K562 (cell line): Measurements from ENCODE around the gene DDIT3. TPM values are rescaled to one million over a fixed set of nuclear protein-coding genes. Genes with fewer than 3 reads are reported as not detected.

Experiments used
- DEAF1 ChIP-seq: fragments of 450-650 bp; formaldehyde crosslinking; IDR thresholded peaks from 2 replicates; pipeline ENCODE4 v1.4.0; 2020; ENCODE audit warnings: mild to moderate bottlenecking, moderate library complexity
- DIDO1 ChIP-seq: fragments of 450-650 bp; IDR thresholded peaks from 2 replicates; pipeline ENCODE4 v1.6.1; 2016; ENCODE audit warnings: low read depth, missing biosample characterization, missing genetic modification characterization
- NFYB ChIP-seq: IDR thresholded peaks from 2 replicates; pipeline ENCODE4 v1.6.1; 2011; ENCODE audit warnings: mild to moderate bottlenecking, moderate library complexity; ENCODE audit not compliant: insufficient read length; ENCODE audit errors: extremely low read depth
- NRF1 ChIP-seq, 2 experiments: fragments of 450-650 bp; IDR thresholded peaks in 1 of 2; conservative IDR thresholded peaks in 1 of 2; 2 replicates each; pipeline ENCODE4 v1.6.1; 2014; ENCODE audit warnings: mild to moderate bottlenecking in 2 of 2
- PHF21A ChIP-seq: fragments of 450-650 bp; IDR thresholded peaks from 2 replicates; pipeline ENCODE4 v1.6.1; 2017; ENCODE audit warnings: low read depth, borderline replicate concordance
- RAD21 ChIP-seq, 2 experiments: fragments of 250-450 bp in 1 of 2; fragments of 450-650 bp in 1 of 2; sonication (Bioruptor Pico) in 1 of 2; formaldehyde crosslinking in 1 of 2; IDR thresholded peaks in 1 of 2; conservative IDR thresholded peaks in 1 of 2; 2 replicates each; pipeline versions ENCODE4 v1.4.0 to v1.8.0; 2020 to 2022; ENCODE audit warnings: mild to moderate bottlenecking in 2 of 2, moderate library complexity in 1 of 2
- RCOR1 ChIP-seq, 2 experiments: IDR thresholded peaks; 2 replicates each; pipeline ENCODE4 v1.6.1; 2012; ENCODE audit warnings: low read depth in 2 of 2, low read length in 2 of 2, borderline replicate concordance in 1 of 2, improper control_type of control experiment in 1 of 2
- THAP12 ChIP-seq: fragments of 250-450 bp; sonication (Bioruptor Pico); IDR thresholded peaks from 2 replicates; pipeline ENCODE4 v1.9.0; 2021; ENCODE audit warnings: mild to moderate bottlenecking, inconsistent platforms
- ZNF197 ChIP-seq: fragments of 200-800 bp; sonication (Bioruptor generic); IDR thresholded peaks from 2 replicates; pipeline ENCODE4 v1.6.1; 2016; ENCODE audit warnings: low read depth, missing genetic modification characterization, missing compliant biosample characterization
- ZSCAN32 ChIP-seq: fragments of 450-650 bp; formaldehyde crosslinking; IDR thresholded peaks from 2 replicates; pipeline ENCODE4 v1.4.0; 2020; ENCODE audit warnings: mild to moderate bottlenecking, moderate library complexity
- polyA plus RNA-seq, 8 experiments: library from polyadenylated mRNA; depleted of rRNA in 4 of 8; stranded (reverse) in 5 of 8; unstranded in 3 of 8; fragments of >200 nt; fragmentation: Nextera tagmentation in 2 of 8; fragmentation: Illumina TruSeq in 1 of 8; extraction: Ambion mirVana in 2 of 8; extraction: Trizol in 1 of 8; gene quantifications; 2 replicates each; pipeline versions ENCODE4 v1.2.1 to v1.2.3, GENCODE V29; 2011 to 2014; ENCODE audit warnings: inconsistent platforms in 1 of 8, missing spikeins in 1 of 8
- total RNA-seq, 7 experiments: library from RNA; depleted of rRNA in 6 of 7; stranded (reverse); fragments of >200 nt in 6 of 7; fragmentation: Illumina TruSeq in 2 of 7; extraction: Trizol in 2 of 7; gene quantifications; 2 replicates each; pipeline versions ENCODE4 v1.2.1 to v1.2.3, GENCODE V29; 2011 to 2021; ENCODE audit warnings: low replicate concordance in 1 of 7

Gene DDIT3
- total and polyA plus RNA-seq, 9 of the 15 experiments (the other 6 are each of a cell fraction or from before 2014, with no cell fraction given): 59.1 to 272 (median 89.9) TPM

- TF ChIP-seq DEAF1 (CRISPR knock-in tag): peak; percentile 34
- no peak for TF ChIP-seq DIDO1 (tag)
- no peak for TF ChIP-seq NFYB
- TF ChIP-seq THAP12 (CRISPR knock-in tag): 0 out of 2 replicates have a peak, but pooled peaks have one; percentile 14
- TF ChIP-seq PHF21A: 0 out of 2 replicates have a peak, but pooled peaks have one; percentile 56
- peak; percentile 23; the same call in 1 of the 2 replicates for TF ChIP-seq ZSCAN32 (CRISPR knock-in tag)
- TF ChIP-seq RAD21 (CRISPR knock-in tag; conservative IDR thresholded peaks at IDR 0.05 in 1 of 2, IDR thresholded peaks at IDR 0.05 in 1 of 2): peak in 1 of 2 experiments; percentile 27; a peak in 1 of 4 replicates
- peak; percentile 32 to 45; a peak in 2 of 4 replicates for TF ChIP-seq RCOR1 (IDR thresholded peaks at IDR 0.05; ENCODE audit: borderline replicate concordance in 1 of 2, low read depth in 2 of 2, low read length in 2 of 2)
- no peak for TF ChIP-seq NRF1 (conservative IDR thresholded peaks at IDR 0.05 in 1 of 2, IDR thresholded peaks at IDR 0.05 in 1 of 2)
- 0 out of 2 replicates have a peak, but pooled peaks have one; percentile 69 for TF ChIP-seq ZNF197 (CRISPR knock-in tag)
- TF ChIP-seq, all 486 proteins: peak for 32
These were observed 1.3 kb upstream of the DDIT3 start (continued) for GRCh38 chr12:57521525-57522010.
